GM18870 (cell line): ENCODE measurements around the gene RASA4.
"Not testable (repeated sequence)": the region's sequence is repeated elsewhere in the genome, so short reads cannot be mapped to it uniquely, and the experiment has no call there.

Experiments
- ATAC-seq: cut with Tn5 transposase; IDR thresholded peaks from one replicate; pipeline ENCODE4 v1.9.1; 2021; ENCODE audit warnings: moderate library complexity; ENCODE audit not compliant: unreplicated experiment

Gene RASA4

GRCh38 chr7:102545288-102545687 is 71.3 kb downstream of the RASA4 start:
- not testable (repeated sequence) for ATAC-seq

DNA sequence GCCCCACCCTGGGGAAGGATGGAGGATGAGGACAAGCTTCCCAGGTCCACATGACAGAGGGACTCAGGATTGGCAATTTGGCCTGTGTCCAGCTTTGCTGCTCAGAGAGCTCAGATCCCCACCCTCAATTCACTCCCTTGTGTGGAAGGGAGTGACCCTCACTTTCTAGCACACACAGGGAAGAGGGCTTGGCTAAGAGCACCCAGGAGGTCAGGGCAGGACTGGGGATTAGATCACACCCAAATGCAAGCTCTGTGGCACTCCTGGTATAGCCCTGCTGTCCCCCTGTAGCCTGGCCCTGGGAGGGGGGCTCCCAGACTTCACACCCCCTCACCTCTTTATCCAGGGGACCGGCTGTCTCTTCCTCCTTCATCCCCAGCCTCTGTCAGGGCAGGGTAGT is 72.2 kb downstream of the RASA4 start:
- not testable (repeated sequence) for ATAC-seq

GRCh38 chr7:102543596-102543995 is 73.0 kb downstream of the RASA4 start, which contains the start of gene UPK3BL2:
Gene UPK3BL2 (minus strand): TSS chr7:102543696. CDS start chr7:102543636, 60 bp downstream.
- not testable (repeated sequence) for ATAC-seq

GRCh38 chr7:102542771-102543170 is 73.8 kb downstream of the RASA4 start:
- not testable (repeated sequence) for ATAC-seq

DNA sequence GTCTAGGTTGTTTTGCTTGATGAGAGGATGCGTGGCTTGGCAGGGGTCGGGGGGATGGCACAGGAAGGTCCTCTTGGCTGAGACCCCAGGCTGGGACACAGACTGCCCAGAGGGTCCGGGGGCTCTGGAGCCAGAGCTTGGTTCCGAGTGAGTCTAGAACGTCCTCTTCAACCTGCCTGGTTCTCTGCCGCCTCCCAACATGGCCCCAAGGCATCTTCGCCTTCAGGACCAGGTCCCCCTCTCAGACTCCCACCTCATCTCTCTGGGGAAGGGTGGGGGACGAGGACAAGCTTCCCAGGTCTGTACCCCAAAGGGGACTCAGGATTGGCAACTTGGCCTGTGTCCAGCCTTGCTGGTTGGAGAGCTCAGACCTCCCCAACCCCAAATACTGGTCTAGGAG is 74.5 kb downstream of the RASA4 start:
- not testable (repeated sequence) for ATAC-seq

GRCh38 chr7:102540604-102541003 is 76.0 kb downstream of the RASA4 start:
- not testable (repeated sequence) for ATAC-seq

- not testable (repeated sequence) for ATAC-seq
Observed at GRCh38 chr7:102535062-102535615, 81.4 kb downstream of the RASA4 start.

- ATAC-seq = not testable (repeated sequence)
Observed at GRCh38 chr7:102532127-102532526, 84.4 kb downstream of the RASA4 start.

DNA sequence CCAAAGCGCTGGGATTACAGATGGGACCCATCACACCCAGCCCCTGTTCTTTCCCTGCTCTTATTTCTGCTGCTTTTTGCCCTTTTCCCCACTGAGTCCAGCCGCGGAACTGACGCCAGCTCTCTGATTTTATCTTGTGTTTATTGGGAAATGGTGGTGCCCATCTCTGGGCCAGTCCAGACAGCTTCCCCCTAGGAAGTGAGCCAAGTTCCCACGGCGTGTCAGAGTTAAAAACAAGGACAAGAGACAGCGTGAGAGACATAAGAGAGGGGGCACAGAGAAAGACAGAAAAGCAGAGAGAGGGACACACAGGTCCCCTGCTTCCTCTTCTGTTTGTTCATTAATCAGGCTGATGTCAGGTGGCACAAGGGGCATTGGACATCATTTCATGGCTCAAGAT is 85.0 kb downstream of the RASA4 start:
- not testable (repeated sequence) for ATAC-seq

- not testable (repeated sequence) for ATAC-seq
Observed at GRCh38 chr7:102527822-102528793, 88.4 kb downstream of the RASA4 start.

GRCh38 chr7:102527182-102527581 is 89.4 kb downstream of the RASA4 start:
- not testable (repeated sequence) for ATAC-seq

DNA sequence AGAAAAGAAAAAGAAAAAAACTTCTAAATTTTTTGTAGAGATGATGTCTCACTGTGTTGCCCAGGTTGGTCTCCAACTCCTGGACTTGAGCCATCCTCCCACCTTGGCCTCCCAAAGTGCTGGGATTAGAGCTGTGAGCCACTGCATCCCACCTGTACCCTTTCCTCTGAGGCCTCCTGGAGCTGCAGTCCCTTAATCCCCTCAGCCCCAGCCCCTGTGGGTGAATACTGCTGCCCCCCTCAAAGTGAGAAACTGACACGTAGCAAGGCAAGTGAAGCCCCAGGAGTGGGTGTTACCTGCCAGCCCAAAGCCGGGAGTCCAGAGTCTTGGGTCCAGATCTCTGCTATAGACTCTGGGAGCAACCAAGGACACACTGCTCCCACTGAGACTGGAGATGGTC is 91.8 kb downstream of the RASA4 start:
- not testable (repeated sequence) for ATAC-seq
